Smooth muscle cell of the brain vasculature (primary cell): Measurements from ENCODE around the gene PMFBP1.
A peak's percentile ranks its signal among the peaks of the same experiment; 100 is the strongest.

Experiments used
- DNase-seq: peaks from one replicate; pipeline ENCODE4 v3.0.0-alpha.2; 2012; ENCODE audit warnings: low read depth, low spot score

Gene PMFBP1

DNA sequence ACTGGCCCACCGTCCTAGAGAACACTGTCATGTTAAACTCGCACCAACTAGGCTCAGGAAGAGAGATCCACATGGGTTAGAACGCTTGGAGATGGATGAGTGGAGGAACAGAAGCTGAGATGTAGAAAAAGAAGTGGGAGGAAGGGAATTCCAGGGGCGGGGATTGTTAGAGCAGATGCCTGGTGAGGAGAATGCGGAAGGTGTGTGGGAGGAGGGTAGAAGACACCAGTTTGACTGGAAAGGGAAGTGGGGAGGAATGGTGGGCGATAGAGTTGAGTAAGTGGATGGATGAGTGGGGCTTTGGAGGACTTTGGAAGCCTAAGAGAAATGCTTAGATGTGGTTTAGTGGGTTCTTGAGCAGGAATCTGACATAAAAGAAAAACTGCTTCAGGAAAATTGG, 40.9 kb downstream of the PMFBP1 start:
- no peak for DNase-seq

DNA sequence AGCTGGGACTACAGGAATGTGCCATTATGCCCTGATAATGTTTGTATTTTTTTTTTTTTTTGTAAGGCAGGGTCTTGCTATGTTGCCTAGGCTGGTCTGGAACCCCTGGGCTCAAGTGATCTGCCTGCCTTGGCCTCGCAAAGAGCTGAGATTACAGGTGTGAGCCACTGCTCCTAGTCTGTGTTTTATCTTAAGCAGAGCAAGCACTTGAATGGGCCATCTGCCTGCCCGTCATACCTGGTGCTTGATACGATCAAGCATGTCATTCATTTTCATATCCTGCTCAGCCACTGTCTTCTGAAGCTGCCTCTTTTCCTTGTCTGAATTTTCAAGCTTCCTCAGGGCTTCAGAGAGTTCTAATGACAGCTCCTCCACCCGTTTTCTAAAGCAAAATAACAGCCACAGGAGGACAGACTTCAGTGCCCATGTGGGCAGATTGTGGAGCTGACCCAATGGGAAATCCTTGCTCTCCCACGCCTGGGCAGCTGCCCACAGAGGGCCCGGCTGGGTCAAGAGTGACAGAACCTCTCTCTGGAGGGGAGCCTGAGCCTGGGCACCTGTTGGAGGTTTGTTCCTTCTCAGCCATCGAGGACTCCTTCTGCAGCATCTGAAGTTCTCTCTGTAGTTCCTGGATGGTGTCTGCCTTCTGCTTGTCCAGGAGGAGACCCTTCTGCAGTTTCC, 41.8 kb downstream of the PMFBP1 start:
- no peak for DNase-seq

DNA sequence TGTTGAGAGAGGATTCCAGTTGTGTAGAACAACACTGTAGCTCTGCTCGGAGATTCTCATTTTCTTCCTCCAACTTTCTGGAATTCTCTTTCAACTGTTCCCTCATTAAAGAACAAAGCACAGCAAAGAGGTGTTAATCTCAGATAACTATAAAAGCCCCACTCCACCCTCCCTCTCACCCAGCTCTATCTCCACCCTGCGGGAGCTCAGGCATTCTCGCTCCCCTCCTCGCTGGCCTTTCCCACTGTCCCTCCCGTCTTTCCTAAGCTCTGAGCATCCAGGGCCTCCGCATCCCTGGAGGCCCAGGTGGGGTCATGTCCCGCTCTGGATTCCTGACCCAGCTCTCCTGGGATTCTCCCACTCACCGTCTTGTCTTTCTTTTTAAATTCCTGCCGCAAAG, 43.3 kb downstream of the PMFBP1 start:
- no peak for DNase-seq

DNA sequence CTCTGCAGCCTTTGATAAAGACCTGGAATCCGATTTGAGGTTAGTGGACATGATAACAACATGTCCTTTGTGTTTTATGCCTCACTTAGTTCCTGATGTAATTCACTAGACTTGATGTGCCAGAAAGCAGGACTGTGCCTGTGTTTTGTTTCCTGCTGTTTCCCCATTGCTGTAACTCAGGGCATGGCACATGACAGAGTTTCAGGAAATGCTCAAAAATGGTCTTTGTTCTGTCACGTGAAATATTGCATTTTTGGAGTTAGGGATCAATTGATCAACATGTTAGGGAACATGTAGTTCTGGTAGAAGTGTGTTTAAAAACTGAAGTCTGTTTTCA, 45.6 kb downstream of the PMFBP1 start:
- DNase-seq = no peak

DNA sequence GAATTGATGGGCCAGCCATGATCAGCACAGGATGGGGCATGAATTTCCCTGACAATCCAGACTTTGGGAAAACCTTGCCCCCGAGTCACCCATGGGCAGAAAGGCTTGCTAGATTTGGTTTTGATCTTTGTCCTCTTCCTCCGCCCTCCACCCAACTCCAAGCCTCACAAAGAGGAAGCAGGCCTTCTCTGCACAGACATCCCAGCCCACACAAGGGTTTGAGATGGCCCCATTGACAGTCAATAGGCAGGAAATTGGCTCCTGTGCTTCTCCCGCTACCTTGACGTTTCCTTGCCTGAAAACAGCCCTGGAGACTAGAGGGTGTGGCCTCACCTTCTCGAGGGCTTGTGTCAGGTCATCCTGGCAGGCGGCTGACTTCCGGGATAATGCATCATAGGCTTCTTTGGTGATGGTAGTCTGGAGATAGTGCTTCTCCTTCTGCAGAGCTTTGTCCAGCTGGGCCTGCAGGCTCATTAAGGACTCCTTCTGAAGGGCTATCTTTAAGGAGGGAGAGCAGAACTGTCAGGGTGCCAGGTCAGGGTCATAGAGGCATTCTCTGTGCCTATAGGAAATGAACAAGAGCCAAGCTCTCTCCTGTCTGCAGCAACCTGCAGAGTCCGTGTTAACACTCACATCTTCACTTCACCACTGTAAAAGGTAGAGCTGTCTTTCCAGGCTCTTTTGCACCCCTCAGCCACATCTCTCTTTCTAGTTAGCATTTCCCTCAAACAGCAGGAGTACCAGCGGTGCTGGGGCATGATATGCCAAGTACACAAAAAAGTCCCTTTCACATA, 46.1 kb downstream of the PMFBP1 start:
- no peak for DNase-seq

DNA sequence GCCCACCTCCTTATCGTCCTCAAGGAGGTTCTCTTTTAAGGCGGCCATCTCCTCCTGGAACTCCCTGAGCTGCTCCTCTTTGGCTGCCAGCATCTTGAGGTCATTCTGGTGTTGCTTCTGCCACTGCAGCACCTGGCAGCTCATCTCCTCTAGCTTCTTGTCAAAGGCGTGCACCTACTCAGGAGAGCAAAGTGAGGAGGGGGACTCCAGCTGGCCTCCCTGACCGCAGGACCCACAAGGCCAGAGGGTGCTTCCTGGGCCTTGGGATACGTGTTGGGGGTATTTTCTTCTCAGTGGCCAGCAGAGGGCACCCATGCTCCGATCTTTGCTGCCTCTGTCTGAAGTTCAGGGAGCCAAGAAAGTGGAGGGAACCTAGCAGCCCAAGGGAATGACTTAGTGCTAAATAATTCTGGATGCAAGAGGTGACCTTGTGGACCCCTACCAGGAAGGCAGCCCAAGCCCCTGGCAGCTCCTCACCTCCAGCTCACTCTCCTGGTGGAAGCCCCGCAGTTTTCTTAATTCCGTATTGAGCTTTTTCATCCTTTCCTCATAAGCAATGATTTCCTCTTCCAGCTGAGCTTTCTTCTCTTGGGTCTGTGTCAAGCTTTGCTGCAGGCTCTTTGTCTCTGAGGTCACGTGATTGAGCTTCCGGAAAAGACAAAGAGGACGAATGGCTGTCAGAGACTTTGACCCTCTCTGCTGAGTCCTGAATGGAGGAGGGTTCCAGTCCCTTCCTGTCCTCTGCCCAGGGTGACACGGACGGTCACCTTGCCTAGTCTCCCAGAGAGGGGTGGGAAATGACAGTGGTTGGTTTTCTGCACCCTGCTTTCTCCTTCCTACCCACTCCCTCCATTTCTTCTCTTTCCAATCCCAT, 47.0 kb downstream of the PMFBP1 start:
- peak; percentile 57 for DNase-seq

DNA sequence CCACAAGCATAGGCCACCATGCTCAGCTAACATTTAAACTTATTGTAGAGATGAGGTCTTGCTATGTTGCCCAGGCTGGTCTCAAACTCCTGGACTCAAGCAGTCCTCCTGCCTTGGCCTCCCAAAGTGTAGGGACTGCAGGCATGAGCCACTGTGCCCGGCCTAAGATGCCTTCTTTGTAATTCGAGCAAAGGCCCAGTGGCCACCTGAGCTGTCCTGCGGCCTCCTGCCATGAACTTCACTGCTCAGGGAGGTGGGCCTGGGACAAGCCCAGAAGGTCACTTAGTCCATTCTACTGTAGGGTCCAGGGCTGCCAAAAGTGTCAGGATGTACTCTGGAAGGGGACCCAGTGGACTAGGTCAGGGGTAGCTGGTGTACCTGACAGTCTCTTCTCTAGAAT, 47.8 kb downstream of the PMFBP1 start:
- no peak for DNase-seq

DNA sequence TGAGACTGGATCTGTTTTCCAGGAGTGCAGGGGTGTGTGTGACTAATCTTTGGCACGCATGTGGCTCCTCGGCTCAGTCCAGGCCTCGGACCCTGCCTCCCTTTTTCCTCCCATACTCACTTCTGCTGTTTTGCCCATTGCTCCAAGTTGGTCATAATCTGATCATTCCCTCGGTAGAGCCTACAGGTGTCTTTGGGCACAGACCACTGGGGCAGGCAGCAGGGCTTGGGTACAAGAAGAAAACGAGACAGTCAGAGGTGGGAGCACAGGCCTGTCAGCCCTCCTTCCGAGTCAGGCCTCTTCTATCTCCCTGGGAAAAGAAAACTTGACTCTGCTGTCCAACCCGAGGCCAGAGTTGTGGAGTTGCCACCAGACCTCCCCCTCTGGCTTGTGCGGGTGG, 48.5 kb downstream of the PMFBP1 start:
- DNase-seq = no peak

DNA sequence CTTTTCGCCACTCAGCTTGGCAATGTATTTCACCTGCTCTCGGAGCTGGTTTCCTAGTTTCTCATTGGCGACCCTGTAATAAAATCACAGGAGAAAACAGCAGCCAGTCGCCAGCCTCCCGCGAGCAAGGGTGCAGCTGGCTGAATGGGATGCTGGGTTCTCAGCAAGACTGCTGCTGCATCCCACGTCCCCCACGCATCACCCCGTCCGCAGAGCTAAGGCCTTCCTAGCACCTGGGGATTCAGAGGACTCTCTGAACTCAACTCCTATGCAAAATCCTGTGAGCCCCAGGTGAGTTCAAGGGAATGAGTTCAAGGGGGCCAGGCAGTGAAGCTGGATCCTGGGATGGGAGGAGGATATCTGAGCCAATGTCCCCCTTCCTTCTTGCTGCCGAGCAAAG, 49.0 kb downstream of the PMFBP1 start:
- no peak for DNase-seq

DNA sequence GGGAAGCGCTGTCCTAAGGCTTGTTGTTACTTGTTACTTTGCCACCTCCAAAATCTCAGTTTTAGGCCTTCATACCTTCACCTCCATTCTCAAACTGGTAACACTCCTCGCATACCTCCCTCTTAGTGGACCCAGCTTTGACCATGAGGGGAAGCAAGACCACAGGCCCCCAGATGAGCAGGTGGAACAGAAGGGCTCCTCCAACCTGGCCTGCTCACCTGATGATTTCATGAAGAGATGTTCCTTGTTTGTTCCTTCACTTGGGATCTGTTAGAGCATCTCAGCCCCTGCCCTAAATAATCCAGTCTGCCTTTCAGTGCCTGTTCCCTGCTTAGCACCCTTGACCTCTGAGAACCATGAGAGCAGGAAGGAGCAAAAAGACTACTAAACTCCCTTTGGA, 49.6 kb downstream of the PMFBP1 start:
- DNase-seq = no peak

DNA sequence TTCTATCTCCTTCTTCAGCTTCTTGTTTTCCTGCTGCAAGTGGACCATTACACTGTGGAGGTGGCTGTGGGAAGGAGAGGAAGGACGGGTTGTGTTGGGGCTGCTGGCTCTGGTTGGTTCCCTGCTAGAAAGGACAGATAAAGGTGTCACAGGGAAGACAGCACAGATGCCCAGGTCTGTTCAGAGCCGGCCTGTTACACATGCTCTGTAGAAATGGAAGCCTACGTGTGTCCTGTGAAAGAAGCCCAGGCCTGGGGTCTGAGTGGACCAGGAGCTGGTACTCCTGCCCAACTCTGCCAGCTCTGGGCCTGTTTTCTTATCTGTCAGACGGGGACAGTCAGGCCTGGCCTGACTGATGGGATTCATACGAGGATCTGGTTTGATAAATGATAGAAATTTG, 51.9 kb downstream of the PMFBP1 start:
- DNase-seq = no peak

DNA sequence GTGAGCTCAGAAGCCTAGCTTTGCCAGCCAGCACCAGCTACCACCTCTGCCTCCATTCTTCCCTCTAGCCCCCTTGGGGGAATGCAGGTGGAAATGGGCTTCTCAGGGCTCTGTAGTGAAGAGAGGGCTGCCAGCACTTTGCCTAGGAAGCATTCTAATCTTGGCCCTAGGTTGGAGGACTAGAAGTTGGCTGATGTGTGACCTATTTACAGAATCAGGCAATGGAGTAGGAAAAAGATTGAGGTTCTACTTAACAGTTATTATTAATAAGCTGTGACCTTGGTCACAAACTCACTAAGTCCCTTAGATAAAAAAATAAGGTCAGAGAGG, 58.4 kb downstream of the PMFBP1 start:
- no peak for DNase-seq

DNA sequence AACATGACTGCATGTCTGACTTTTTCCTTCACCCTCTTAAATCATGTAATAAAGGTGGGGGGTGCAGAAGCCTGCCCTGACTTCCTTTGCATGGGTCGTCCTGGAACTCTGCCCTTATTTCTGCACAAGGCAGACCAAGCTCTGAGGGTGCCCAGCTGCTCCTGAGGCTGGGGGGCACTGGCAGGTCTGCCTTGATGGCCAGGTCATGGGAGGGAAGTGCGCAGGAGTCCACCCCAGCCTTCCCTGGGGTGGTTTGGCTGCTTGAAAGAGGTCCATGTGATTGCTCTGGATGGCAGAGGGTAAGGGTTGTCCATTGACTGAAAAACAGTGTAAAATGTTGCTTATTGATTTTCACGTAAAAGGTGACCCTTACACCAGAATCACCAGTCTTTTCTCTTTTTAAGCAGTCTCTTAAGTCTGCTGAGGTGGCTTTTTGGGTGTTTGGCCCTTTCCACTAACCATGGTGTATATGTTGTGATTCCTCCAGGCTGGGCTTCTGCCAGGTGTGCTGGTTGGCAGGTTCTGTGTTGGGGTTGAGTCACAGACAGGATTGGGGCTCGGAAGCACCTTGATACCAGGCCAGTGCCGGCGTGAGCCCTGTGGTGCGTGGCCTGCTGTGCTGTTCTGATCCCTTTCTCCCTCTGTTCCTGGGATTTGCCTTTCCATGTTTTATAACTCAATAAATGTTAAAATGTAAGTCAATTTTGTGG, 58.9 kb downstream of the PMFBP1 start:
- no peak for DNase-seq

DNA sequence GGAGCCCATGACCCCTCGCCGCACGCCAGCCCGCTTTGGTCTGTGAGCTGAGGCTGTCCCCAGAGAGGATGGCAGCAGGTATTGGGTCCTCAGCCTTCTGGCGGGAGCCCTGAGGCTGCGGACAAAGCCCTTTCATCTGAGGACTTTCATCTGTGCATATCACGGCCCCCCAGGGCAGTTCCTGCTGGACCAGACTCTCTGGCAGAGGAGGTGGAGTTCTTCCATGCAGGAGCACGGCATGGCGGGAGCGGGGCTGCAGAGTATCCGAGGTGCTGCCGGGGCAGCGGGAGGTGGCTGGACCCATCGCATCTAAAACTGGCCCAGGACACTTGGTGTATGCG, 59.5 kb downstream of the PMFBP1 start:
- no peak for DNase-seq

DNA sequence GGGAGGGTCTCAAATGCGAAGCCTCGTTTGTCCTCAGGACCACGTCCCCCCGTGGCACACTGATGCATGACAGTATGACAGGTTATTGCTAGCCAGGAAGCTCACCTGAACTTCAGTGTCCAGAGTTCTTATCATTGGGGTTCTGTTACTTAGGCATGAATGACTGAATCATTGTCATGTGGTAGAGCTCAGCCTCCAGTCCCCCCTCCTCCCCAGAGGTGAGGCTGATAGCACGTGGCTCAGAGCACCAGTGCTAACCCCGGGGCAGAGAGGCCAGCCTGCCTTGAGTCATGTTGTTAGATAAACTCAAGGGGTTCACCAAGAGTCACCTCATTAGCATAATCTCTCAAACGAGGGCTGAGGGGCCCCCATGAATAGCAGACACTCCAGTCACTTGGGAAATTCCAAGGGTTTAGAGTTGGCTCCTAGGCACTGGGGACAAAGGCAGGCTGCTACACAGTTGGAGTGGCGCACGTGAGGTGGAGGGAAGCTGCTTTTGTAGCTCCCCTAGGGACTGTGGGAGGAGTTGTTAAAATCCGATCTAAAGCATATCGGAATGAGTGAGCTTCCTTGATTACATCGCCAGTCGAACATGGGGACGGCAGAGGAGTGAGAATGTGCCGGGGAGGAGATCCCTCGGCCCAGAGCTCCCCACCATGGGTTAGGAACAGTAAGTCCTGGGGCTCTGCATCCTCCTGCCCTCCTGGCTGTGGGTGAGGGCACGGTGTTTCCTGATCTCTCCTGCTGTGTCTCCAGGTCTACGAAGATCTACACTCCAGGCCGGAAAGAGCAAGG, 60.1 kb downstream of the PMFBP1 start:
- no peak for DNase-seq

DNA sequence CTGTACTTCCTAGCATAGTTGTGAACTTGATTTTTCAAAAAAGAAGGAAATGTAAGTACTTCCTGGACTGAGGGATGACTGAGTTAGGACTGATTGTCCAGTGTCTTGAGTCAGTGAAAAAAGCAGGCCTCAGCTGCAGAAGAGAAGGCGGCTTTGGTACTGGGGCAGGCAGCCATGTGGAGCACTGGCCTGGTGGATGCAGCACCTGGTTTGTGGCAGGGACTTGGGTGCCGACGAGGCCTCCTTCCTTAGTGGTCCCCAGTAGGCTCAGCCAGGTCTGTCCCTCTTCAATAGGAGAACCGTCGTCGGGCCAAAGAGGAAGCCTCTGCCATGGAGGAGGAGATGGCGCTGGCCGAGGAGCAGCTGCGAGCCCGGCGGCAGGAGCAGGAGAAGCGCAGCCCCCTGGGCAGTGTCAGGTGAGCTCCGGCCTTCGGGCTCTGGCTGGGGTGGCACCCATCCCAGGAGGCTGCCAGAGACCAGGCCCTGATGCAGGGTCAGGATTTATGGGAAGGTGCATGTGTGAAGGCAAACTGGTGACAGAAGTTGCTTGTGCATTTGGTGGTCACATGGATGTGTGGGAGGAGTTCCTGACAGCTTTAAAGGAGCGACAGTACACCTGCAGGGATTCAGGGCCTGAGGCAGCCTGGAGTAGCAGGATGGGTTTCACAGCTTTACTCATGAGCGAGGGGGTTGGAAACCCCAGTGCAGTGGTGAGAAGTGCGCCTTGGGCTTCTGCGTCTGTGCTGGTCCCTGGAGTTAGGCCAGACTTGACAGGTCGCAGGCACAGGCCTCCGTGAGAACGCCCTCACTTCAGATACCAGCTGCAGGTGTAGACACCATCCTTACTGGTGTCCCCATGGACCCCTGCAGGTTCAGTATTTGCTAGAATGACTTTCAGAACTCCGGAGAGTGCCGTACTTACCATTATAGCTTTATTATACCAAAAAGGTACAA, 61.0 kb downstream of the PMFBP1 start:
- no peak for DNase-seq

DNA sequence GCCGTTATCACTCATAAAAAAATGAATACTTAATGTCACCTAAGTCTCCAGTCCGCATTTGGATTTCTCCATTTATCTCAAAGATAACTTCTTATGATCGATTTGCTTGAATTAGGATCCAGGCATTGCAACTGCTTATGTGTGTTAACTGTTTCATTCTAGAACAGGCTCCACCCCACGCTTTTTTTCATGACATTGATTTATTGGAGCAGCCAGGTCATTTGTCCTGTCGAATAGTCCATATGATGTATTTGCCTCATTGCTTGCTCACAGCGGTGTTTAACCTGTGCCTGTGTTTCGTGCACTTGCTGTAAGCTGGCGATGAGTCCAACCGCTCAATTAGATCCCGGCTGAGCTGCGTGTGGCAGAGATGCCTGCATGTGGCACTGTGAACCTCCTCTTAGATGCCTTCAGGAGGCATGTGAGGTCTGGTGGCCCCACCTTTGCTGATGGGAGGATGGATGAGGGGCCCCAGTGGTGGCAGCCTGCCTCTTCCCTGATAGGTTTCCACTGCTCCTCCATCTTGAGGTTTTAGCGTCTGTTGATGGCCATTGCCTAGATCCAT, 61.9 kb downstream of the PMFBP1 start:
- DNase-seq = no peak

DNA sequence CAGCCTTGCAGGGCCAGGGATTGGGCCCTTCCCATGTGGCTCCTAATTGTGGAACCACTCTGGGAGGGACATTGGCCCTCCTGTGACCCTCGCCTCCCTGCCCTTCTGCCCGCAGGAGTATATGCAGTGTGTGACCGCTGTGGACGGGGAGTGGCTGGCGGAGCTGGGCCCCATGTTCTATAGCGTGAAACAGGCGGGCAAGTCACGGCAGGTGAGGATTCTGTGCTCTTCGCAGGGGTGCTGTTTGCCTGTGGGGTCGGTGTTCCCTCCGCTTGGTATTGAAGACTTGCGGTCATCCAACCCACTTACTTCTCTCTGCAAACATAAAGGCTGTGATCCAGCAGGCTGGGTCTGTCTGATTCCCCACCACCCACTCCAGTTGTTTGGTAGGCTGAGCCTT, 62.7 kb downstream of the PMFBP1 start:
- DNase-seq = no peak

DNA sequence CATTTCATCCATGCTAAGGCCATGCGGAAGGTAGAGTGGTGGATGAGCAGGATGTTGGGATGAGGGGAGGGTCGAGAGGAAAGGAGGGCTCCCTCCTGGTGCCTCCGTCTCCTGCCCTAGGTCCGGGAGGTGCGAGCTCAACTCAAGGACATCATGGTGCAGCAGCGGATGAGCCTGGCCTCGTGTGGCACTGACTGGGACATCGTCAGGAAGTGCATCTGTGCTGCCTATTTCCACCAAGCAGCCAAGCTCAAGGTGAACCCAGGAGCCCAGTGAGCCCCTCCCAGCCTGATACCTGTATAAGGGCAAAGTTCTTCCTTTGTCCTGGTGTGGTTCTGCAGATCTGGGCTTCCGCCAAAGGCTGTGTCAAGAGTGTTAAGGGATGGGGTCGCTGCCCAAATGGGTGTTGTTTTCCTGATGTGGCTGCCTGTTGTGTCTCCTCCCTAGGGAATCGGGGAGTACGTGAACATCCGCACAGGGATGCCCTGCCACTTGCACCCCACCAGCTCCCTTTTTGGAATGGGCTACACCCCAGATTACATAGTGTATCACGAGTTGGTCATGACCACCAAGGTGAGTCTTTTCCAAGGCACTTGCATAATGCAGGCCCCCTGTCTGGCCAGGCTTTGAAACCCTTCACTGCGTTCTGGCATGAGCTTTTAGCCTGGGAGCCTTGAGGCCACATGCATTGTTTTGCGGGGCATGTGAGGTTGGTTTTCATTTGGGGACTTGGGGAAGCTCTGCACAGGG, 63.4 kb downstream of the PMFBP1 start:
- DNase-seq = no peak
